Gastrocnemius medialis (tissue), 4 donors: ENCODE data around the gene INF2.

Experiments
- POLR2A ChIP-seq, 2 donors: fragments of 450-650 bp; IDR thresholded peaks; one replicate each; pipeline ENCODE4 v1.6.1; 2017; ENCODE audit warnings: antibody characterized with exemption in 2 of 2, mild to moderate bottlenecking in 2 of 2, moderate library complexity in 2 of 2
- TF ChIP-seq, protein P1 (sequence below), 5 experiments: fragments of 450-650 bp in 3 of 5; fragments of 200-600 bp in 2 of 5; sonication (generic) in 2 of 5; IDR thresholded peaks in 4 of 5; conservative IDR thresholded peaks in 1 of 5; 1 replicate in 4 of 5; 2 replicates in 1 of 5; pipeline ENCODE4 v1.5.1; 2016 to 2019; ENCODE audit warnings: antibody characterized with exemption in 5 of 5, mild to moderate bottlenecking in 3 of 5, moderate library complexity in 3 of 5

DNA sequence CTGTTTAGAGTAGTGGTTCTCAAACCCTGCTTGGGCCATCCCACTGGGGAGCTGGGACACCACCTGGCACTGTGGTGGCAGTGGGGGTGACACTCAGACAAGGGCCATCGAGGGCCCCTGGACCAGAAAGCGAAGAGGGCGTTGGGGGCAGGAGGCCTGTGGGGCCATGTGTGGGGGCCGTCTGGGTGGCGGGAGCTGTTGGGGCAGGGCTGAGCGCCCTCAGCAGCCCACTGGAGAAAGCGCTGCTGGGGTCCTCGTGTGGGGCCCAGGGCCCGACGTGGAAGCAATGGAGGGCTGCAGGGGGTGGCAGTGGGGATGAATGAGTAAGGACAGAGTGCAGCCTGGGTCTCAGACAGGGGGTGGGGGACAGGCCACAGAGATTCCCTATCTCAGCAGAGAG, 28.7 kb downstream of the INF2 start:
- TF ChIP-seq, protein P1, sequence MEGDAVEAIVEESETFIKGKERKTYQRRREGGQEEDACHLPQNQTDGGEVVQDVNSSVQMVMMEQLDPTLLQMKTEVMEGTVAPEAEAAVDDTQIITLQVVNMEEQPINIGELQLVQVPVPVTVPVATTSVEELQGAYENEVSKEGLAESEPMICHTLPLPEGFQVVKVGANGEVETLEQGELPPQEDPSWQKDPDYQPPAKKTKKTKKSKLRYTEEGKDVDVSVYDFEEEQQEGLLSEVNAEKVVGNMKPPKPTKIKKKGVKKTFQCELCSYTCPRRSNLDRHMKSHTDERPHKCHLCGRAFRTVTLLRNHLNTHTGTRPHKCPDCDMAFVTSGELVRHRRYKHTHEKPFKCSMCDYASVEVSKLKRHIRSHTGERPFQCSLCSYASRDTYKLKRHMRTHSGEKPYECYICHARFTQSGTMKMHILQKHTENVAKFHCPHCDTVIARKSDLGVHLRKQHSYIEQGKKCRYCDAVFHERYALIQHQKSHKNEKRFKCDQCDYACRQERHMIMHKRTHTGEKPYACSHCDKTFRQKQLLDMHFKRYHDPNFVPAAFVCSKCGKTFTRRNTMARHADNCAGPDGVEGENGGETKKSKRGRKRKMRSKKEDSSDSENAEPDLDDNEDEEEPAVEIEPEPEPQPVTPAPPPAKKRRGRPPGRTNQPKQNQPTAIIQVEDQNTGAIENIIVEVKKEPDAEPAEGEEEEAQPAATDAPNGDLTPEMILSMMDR (IDR thresholded peaks at IDR 0.05 in 4 of 5, conservative IDR thresholded peaks at IDR 0.05 in 1 of 5), result no peak
- no peak for TF ChIP-seq POLR2A (IDR thresholded peaks at IDR 0.05)
